PFSK-1 (cell line): ENCODE data around the gene HS3ST3B1.

ENCODE experiments used
- FOXP2 ChIP-seq: optimal IDR thresholded peaks from 2 replicates; pipeline ENCODE3; 2011; ENCODE audit warnings: borderline replicate concordance, control low read depth, inconsistent platforms; ENCODE audit not compliant: insufficient read depth; ENCODE audit errors: extremely low read length, extremely low read depth
- POLR2AphosphoS5 ChIP-seq: IDR thresholded peaks from 2 replicates; pipeline ENCODE4 v1.6.1; 2012; ENCODE audit warnings: low read depth, mild to moderate bottlenecking, control low read depth, low read length, moderate library complexity
- REST ChIP-seq, 2 experiments: IDR thresholded peaks; 2 replicates each; pipeline versions ENCODE4 v1.6.1 to v1.8.0; 2011 to 2012; ENCODE audit warnings: low read depth in 2 of 2, low read length in 2 of 2, control low read depth in 1 of 2, inconsistent platforms in 1 of 2, mild to moderate bottlenecking in 1 of 2, moderate library complexity in 1 of 2; ENCODE audit not compliant: insufficient read depth in 1 of 2
- SIN3A ChIP-seq: IDR thresholded peaks from 2 replicates; pipeline ENCODE4 v1.6.1; 2012; ENCODE audit warnings: mild to moderate bottlenecking, low read length, moderate library complexity, borderline replicate concordance; ENCODE audit not compliant: insufficient read depth
- TAF1 ChIP-seq: IDR thresholded peaks from 2 replicates; pipeline ENCODE4 v1.6.1; 2012; ENCODE audit warnings: low read length, control low read depth, borderline replicate concordance; ENCODE audit not compliant: insufficient read depth

DNA sequence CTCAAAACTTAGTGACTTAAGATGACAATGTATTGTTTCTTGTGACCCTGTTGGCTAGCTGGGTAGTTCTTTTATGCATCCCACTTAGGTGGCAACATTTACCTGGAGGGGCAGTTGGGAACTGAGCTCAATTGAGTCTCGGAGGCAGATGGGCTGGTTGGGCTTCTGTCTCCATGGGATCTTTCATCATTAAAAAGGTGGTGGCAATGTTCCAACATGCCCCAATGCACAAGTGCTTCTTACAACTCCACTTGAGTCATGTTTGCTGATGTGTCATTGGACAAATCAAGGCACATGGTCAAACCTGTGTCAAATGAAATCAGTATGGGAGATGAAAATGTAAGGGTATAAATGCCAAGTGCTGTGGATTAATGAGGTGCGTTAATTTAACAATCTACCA lies 11.7 kb upstream of the HS3ST3B1 start:
- TF ChIP-seq REST (IDR thresholded peaks at IDR 0.05; ENCODE audit: insufficient read depth in 1 of 2, low read depth in 2 of 2, low read length in 2 of 2) (no peak), TAF1 (no peak), POLR2AphosphoS5 (no peak), FOXP2 (no peak), SIN3A (no peak)
